Upper lobe of left lung (tissue), 6 donors: ENCODE data around the gene NWD2. TPM values are rescaled to one million over a fixed set of nuclear protein-coding genes. Genes with fewer than 3 reads are reported as not detected.

Source experiments
- ATAC-seq, 2 donors: fragments of 200-7000 bp; cut with Tn5 transposase; one replicate each; pipeline ENCODE4 v1.9.1; 2022; ENCODE audit warnings: mild to moderate bottlenecking in 2 of 2, moderate library complexity in 2 of 2; ENCODE audit not compliant: low FRiP score in 2 of 2
- DNase-seq, 2 donors: peaks; one replicate each; pipeline ENCODE4 v3.0.0-alpha.2; 2019 to 2020
- H3K27ac ChIP-seq, 4 donors: fragments of 200-600 bp; sonication (generic); one replicate each; pipeline ENCODE4 v1.5.1; 2016 to 2019
- H3K27me3 ChIP-seq, 4 donors: fragments of 200-600 bp; sonication (generic); one replicate each; pipeline ENCODE4 v1.5.1; 2017 to 2019
- H3K36me3 ChIP-seq, 4 donors: fragments of 200-600 bp; sonication (generic); one replicate each; pipeline ENCODE4 v1.5.1; 2016 to 2019
- H3K4me1 ChIP-seq, 4 donors: fragments of 200-600 bp; sonication (generic); one replicate each; pipeline ENCODE4 v1.5.1; 2018 to 2019
- H3K4me3 ChIP-seq, 4 donors: fragments of 200-600 bp; sonication (generic); one replicate each; pipeline ENCODE4 v1.5.1; 2017 to 2019; ENCODE audit warnings: mild to moderate bottlenecking in 2 of 4, moderate library complexity in 1 of 4
- H3K9me3 ChIP-seq, 4 donors: fragments of 200-600 bp; sonication (generic); one replicate each; pipeline ENCODE4 v1.5.1; 2018 to 2019
- EP300 ChIP-seq, 4 donors: sonication (generic); formaldehyde crosslinking; IDR thresholded peaks; one replicate each; pipeline ENCODE4 v1.5.1; 2017; ENCODE audit warnings: antibody characterized with exemption in 4 of 4, control low read depth in 2 of 4
- POLR2A ChIP-seq, 4 donors: fragments of 450-650 bp; IDR thresholded peaks; one replicate each; pipeline ENCODE4 v1.5.1; 2016 to 2017; ENCODE audit warnings: antibody characterized with exemption in 4 of 4, mild to moderate bottlenecking in 2 of 4
- POLR2AphosphoS5 ChIP-seq, 2 donors: sonication (generic); formaldehyde crosslinking; IDR thresholded peaks; one replicate each; pipeline ENCODE4 v1.5.1; 2017; ENCODE audit warnings: antibody characterized with exemption in 2 of 2
- WGBS, 2 donors: methylation state at CpG; one replicate each; pipeline ENCODE4 v1.1.5; 2017 to 2018; 5-methylcytosine and 5-hydroxymethylcytosine counted together
- total RNA-seq, 6 donors: library from RNA; depleted of rRNA in 4 of 6; stranded (reverse); fragments of >200 nt in 4 of 6; gene quantifications; one replicate each; pipeline versions ENCODE4 v1.1.0 to v1.2.1, GENCODE V29; 2016 to 2021
- TF ChIP-seq, protein P1 (sequence below), 6 experiments: fragments of 450-650 bp in 4 of 6; fragments of 200-600 bp in 2 of 6; sonication (generic) in 2 of 6; IDR thresholded peaks; one replicate each; pipeline ENCODE4 v1.5.1; 2016 to 2019; ENCODE audit warnings: antibody characterized with exemption in 6 of 6
- donor health status: DM: no; HTN: no; CAD: no; lungs with moderate emphysema.
- donor health status: DM: no; HTN: yes; CAD: no; lungs with severe emphysema.

Gene NWD2
- total RNA-seq, 6 donors from 2014 or later, result not detected

DNA sequence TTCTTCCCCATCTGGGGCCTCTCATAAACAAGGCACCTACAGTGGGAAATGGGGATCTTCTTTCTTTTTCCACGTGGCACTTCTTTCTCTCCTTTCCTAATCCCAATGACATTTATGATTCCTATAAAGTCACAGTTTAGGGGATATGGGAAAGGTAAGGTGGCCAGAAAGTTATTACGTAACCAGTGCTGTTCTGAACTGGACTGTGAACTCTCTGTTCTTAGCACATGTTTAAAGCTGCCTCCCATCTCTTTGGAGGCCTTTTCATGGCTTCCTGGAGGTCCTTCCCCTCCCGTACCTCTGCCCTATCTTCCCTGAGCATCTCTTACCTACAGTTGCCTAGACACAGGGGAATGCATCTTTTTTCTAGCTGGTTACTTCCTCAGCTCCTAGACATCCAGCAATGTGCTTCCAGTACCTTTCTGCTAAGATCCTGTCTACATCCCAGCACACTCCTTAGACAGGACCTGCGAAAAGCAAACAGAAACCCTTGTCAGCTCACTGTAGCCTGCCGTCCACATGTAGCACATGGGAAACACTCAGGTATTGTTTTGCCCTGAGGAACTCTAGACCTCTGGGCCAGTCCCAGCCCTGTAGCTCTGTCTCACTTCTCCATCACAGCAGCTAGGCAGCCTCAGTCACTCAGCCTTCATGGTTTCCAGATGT lies 195.4 kb downstream of the NWD2 start:
- 73 to 84% methylated on average over 5 of the region's 5 CpGs for WGBS, 2 donors
- TF ChIP-seq POLR2AphosphoS5 (IDR thresholded peaks at IDR 0.05) (no peak), EP300 (IDR thresholded peaks at IDR 0.05) (no peak)
- TF ChIP-seq, protein P1, sequence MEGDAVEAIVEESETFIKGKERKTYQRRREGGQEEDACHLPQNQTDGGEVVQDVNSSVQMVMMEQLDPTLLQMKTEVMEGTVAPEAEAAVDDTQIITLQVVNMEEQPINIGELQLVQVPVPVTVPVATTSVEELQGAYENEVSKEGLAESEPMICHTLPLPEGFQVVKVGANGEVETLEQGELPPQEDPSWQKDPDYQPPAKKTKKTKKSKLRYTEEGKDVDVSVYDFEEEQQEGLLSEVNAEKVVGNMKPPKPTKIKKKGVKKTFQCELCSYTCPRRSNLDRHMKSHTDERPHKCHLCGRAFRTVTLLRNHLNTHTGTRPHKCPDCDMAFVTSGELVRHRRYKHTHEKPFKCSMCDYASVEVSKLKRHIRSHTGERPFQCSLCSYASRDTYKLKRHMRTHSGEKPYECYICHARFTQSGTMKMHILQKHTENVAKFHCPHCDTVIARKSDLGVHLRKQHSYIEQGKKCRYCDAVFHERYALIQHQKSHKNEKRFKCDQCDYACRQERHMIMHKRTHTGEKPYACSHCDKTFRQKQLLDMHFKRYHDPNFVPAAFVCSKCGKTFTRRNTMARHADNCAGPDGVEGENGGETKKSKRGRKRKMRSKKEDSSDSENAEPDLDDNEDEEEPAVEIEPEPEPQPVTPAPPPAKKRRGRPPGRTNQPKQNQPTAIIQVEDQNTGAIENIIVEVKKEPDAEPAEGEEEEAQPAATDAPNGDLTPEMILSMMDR (IDR thresholded peaks at IDR 0.05), result no peak
- no peaks in the 10 kb centered on the region for H3K9me3 ChIP-seq
- H3K4me3 ChIP-seq, result no peak overlapping the region
- no peaks in the 10 kb centered on the region for H3K27me3 ChIP-seq
- ATAC-seq (no peak), DNase-seq (no peak)
- H3K36me3 ChIP-seq, result no peaks in the 10 kb centered on the region
- H3K4me1 ChIP-seq, result no peaks in the 10 kb centered on the region
- no peak overlapping the region for H3K27ac ChIP-seq

DNA sequence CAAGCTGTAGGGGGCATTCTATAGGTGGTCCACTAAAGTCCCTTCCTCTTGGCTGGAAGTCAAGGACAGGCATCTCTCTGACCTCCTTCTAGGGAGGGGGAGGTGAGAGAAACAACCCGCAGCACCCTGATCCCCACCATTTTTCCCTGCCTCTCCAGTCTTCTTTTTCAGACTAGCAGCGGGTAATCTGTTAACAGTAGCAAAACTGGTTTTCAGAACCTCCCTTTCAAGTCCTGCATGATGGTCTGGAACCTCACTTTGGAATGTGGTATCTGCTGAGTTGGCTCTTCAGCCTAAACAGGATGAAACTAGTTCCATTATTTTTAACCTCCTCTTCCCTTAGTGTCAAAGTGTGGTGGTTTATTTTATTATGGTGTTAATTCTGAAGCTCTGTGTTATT lies 196.0 kb downstream of the NWD2 start:
- H3K9me3 ChIP-seq, result no peaks in the 10 kb centered on the region
- no peak overlapping the region for H3K4me3 ChIP-seq
- no peaks in the 10 kb centered on the region for H3K27me3 ChIP-seq
- ATAC-seq (no peak), DNase-seq (no peak)
- no peaks in the 10 kb centered on the region for H3K4me1 ChIP-seq
- H3K36me3 ChIP-seq, result no peaks in the 10 kb centered on the region
- TF ChIP-seq POLR2AphosphoS5 (IDR thresholded peaks at IDR 0.05), result no peak
- TF ChIP-seq, protein P1 (IDR thresholded peaks at IDR 0.05), result no peak
- TF ChIP-seq EP300 (IDR thresholded peaks at IDR 0.05), result no peak
- 81 to 82% methylated on average over 2 of the region's 2 CpGs for WGBS, 2 donors
- no peak overlapping the region for H3K27ac ChIP-seq

DNA sequence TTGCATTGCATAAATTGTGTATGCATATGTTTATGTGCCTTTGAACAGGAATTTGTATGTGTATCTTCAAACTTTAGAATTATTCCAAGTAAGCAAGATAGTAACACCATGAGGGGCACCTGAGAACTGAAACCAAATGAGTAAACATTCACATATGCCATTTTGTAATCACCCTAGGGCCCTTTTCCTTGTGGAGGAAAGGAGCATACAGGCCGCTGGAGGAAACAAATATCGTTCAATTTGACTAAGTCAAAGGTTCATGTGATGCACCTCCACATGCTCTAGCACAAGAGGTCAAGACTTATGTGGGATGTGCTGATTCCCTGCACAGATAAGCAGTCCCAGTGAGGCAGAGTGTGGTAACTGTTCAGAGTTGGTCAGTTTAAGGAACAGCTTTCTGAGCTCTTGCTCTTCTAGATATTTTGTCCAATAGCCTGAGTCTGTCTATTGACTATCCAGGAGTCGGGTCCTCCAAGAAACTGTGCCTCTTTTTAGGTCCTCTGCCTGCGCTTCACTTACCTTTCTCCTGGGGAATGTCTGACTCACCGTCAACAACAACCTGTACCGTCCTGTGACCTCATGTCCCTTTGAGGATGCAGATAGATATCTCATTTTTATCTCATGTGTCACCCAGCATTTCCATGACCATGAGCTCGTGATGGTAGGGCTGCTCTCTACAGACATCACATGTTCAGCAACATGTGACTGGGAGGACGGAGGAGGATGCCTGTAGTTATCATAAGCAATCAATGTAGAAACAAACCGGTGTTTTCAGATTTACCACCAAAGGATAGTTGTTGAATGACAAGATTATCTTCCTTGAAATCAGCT lies 196.9 kb downstream of the NWD2 start:
- H3K9me3 ChIP-seq, result no peaks in the 10 kb centered on the region
- H3K27ac ChIP-seq, result no peak overlapping the region
- H3K4me3 ChIP-seq, result no peak overlapping the region
- no peak for DNase-seq
- H3K4me1 ChIP-seq, result no peaks in the 10 kb centered on the region
- 76 to 80% methylated on average over 9 of the region's 9 CpGs for WGBS, 2 donors
- H3K27me3 ChIP-seq, result no peaks in the 10 kb centered on the region
- no peak for ATAC-seq
- H3K36me3 ChIP-seq, result no peaks in the 10 kb centered on the region
- TF ChIP-seq POLR2A (IDR thresholded peaks at IDR 0.05) (no peak), POLR2AphosphoS5 (IDR thresholded peaks at IDR 0.05) (no peak), EP300 (IDR thresholded peaks at IDR 0.05) (no peak)
- TF ChIP-seq, protein P1 (IDR thresholded peaks at IDR 0.05), result no peak

DNA sequence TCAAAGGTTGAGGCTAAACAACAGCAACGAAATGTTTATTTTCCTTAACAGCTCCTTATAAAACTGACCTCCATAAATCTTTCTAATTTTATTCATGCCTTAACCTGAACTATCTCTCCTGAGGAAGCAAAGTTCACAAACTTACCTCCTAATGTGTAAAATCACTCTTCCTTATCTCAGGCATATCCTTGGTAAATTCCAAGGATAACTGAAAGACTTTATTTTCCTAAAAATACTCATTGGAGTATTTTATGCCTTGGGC lies 197.4 kb downstream of the NWD2 start:
- ATAC-seq, result no peak
- Histone ChIP-seq H3K36me3 (no peaks in the 10 kb centered on the region), H3K4me3 (no peak overlapping the region), H3K27me3 (no peaks in the 10 kb centered on the region), H3K27ac (no peak overlapping the region), H3K9me3 (no peaks in the 10 kb centered on the region), H3K4me1 (no peaks in the 10 kb centered on the region)
- TF ChIP-seq EP300 (IDR thresholded peaks at IDR 0.05) (no peak), POLR2AphosphoS5 (IDR thresholded peaks at IDR 0.05) (no peak), POLR2A (IDR thresholded peaks at IDR 0.05) (no peak)
- TF ChIP-seq, protein P1 (IDR thresholded peaks at IDR 0.05), result no peak
- DNase-seq, result no peak
- 33 to 52% methylated on average over 1 of the region's 1 CpG for WGBS, 2 donors

DNA sequence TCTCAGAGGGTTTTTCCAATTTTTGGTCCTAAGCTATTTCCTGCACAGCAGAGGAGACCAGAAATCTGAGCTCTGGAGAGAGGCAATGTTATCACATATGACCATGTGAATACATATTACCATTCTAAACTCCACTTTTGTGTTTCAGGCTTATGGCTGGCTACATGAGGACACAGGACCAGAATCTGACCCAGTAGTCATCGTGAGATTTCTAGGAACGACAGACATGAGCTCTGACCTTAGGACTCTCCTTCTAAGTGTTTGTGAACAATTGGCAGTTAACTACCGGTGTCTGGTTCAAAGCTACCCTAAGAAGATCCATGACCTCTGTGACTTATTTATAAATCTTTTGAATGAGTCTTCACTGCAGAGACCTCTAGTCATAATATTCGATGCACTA lies 198.6 kb downstream of the NWD2 start:
- WGBS, 2 donors, result 77 to 82% methylated on average over 4 of the region's 4 CpGs
- H3K4me1 ChIP-seq, result no peaks in the 10 kb centered on the region
- ATAC-seq, result no peak
- TF ChIP-seq, protein P1 (IDR thresholded peaks at IDR 0.05), result no peak
- TF ChIP-seq POLR2A (IDR thresholded peaks at IDR 0.05) (no peak), POLR2AphosphoS5 (IDR thresholded peaks at IDR 0.05) (no peak), EP300 (IDR thresholded peaks at IDR 0.05) (no peak)
- H3K27ac ChIP-seq, result no peak overlapping the region
- no peaks in the 10 kb centered on the region for H3K9me3 ChIP-seq
- no peaks in the 10 kb centered on the region for H3K27me3 ChIP-seq
- no peak overlapping the region for H3K4me3 ChIP-seq
- DNase-seq, result no peak
- no peaks in the 10 kb centered on the region for H3K36me3 ChIP-seq
